Amniotic stem cell (primary cell): ENCODE results near the gene DEXI.

Source experiments
- DNase-seq: peaks from one replicate; lab custom pipeline; 2025; lab: John Stamatoyannopoulos, UW

DEXI gene

DNA sequence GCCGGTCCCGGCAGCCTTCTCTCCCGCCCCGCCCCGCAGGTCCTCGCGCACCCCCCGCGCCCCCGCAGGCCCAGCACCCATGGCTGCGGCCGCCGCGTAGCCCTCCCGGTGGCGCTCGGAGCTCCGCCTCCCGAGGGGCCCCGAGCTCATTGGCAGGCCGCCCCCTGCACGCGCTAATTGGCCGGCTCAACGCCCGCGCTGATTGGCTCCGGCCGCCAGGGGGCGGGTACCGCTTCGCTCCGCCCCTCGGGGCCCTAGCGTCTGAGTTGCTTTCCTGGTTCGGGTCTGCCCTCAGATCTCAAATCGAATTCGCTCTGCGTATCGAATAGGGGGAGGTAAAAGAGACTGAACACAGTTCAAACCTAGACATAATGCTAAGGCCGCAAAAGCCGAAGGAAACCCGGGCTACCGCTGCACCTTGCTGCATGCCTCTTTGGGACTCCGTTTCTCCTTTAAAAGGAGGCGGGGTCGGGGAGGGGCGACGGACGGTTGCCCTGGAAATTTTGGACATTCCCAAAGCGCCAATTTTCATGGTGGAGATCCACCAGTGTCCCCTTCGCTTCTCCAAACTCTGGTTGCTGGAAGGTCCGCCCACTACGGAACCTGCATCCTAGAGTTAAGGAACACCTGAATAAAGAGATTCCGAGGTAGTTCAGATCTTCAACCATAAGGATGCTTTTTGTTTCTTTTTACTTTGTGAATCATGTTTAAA lies at the start of gene DEXI:
DEXI (minus strand) TSS at position 117 of the 712 bp plus-strand sequence. CDS start 463 bp downstream, outside the sequence.
- peak; percentile 80 for DNase-seq

DNA sequence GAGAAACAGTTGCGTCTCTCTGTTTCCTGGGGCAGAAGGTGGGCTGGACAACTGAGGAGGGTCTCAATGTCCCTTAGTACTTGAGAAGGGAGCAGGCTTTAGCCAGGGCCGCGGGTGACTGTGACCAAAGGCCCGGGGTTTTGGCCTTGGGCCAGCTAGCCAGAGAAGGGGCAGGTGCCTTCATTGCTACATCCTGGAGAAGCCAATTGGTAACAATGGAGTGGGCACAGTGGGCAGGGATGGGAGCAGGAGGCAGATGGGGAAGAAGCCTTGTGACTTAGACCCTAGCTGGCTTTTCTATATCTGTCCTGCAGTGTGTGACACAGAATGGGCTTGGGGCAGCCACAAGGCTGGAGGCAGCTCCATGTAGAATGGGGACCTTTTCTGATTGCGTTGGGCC lies 48.1 kb upstream of the DEXI start:
- no peak for DNase-seq

DNA sequence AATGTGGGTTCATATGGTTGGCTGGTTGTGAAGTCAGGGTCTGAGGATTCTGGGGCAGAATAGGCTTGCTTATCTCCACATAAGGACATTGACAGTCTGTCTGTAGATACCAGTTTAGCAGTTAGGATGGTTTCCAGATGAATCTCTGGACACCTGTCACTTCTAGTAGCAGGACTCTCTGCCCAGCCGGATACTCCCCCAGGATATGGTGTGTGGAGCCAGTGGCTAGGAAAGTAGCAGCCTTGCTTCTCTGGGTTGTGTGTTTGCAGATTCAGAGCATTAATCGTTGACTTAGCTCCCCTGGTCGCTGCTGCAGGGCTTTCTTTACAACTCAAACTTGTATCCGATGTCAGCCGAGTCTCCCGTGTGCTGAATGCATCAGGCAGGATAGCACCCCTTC lies 47.3 kb upstream of the DEXI start:
- DNase-seq, result no peak

DNA sequence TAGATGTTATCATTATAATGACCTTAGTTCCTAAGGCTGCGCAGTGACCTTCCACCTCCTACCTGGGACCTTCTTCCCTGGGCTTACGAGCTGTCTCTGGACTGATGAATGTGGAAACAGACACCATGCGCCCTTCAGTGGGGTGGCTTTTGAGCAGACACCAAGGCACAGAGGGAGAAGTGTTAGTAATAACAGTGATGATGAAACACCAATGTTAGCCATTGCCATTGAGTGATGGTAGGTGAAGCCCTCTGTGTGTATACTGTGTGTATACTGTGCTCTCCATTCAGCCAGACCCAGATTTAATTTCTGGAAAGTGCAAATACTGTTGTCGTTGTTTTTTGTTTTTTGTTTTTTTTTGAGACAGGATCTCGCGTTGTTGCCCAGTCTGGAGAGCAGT lies 46.6 kb upstream of the DEXI start:
- no peak for DNase-seq

DNA sequence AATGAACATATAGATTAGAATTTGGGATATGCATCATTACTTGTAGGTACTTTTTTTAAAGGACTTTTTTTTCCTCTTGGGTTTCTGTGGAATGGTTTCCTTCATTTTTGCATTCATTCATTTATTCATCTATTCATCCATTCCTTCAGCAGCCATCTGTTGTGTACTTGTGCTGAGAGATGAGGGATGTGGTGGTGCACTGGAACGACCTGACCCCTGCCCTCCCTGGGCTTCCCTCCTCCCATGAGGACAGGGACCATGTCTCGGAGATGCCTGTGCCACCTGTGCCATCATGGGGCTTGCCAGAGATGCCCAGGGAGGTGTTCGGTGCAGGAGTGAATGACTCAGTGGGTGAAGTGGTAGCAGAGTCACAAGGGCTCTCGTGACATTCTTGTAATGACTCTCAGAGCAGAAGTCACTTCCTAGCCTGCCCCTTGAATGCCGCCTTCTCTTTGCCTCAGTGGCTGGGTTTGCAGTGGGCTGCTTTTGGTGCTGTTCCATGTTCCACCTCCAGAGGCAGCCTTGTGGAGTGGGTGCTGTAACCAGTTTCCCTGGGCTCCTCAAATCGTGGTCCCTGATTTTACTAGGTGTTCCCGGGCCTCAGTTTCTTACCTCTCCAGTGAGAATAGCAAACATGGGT lies 46.0 kb upstream of the DEXI start:
- no peak for DNase-seq

DNA sequence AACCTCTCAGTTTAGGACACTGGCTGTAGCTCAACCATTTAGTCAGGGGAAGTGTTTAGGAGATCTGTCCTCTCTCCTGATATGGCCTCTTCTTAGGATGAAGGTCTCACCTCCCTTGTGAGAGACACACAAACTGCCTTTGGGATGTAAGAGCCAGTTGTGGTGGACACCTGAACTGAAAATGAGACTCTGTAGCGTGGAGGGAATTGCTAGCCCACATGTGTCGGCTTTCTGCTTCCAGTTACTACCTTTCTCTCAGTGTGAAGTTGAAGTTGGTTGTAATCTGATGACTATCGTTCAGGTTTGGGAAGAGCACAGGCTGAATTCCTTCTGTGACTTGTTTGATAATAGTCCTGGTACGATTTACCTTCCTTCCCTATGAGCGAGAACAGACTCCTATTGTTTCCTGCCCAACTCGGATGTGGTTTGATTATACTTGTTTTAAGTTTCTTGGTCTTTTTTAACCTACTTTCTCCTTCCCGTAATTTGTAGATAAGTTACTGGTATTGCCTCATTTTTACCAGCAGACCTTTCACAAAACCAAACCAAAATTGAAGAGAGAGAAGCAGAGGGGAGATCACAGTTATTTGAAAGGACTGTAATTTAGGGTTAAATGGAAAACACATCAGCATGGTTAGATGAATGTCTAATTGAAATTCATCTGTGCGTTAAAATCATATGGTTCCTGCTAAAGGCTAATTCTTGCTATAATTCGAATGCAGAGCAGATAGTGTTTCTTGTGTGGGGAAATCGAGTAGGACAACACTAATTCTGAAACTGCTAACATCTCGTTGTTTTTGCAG lies 45.3 kb upstream of the DEXI start:
- DNase-seq, result no peak

DNA sequence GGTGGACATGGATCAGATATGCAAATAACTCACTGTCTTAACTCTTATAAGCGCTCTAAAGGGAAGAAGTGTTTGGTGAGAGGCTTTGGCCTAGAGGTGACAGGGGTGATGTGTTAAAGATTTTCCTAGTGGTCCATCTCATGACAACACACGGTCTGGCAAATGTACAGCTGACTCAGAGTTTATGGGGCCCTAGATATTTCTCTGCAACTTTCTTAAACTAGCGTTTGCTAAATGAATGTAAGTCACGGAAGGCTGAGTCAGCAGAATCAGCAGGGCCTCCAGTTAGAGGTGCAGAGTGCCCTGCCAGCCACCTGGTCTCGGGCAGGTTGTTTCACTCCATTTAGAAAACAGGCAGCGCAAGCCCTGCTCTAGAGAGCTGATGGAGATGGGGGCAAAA lies 42.2 kb upstream of the DEXI start:
- DNase-seq, result no peak

DNA sequence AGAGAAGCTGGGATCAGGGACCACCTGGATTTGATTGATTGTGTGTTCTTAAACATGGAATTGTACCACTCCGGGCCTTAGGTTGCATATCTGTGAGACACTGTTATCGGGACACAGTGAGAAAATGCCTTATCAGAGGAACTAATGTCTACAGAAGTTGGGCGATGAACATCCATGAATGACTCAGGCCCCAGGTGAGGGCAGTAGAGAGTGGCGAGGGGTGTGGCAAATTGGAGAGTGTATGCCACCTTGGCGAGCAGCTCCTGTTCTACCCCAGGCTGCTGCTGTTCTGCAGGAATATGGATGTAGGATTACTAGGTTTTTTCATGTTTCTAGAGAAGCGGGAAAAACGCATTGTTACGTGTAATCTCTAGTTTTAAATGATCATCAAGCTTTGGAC lies 40.9 kb upstream of the DEXI start:
- DNase-seq, result no peak

DNA sequence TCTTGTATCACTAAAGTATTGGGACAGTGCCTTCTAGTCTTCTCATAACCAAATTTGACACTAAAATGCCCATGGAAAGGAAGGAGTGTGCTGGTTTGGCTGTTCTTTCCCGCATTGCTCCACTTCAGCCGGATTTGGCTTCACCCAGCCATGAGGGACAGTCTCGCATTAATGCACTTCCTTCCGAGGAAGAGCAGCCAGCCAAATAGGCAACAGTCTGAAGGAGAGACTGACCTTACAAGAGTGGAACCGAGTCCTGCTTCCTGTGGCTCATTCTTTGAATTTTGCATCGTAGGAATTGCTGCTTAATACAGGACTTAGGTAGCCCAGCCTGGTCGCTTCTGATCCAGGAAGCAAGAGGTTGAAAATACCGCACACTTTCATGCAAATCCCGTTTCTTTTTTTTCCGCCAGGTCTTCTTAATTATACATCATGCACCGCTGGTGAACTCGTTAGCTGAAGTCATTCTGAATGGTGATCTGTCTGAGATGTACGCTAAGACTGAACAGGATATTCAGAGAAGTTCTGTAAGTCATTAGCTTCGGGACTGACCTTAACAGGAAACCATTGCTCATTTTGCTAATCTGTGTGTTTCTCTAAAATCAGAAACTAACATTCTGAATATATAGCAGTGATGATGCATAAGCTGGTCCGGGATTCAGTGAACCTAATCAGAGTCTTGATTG lies 40.3 kb upstream of the DEXI start:
- no peak for DNase-seq

DNA sequence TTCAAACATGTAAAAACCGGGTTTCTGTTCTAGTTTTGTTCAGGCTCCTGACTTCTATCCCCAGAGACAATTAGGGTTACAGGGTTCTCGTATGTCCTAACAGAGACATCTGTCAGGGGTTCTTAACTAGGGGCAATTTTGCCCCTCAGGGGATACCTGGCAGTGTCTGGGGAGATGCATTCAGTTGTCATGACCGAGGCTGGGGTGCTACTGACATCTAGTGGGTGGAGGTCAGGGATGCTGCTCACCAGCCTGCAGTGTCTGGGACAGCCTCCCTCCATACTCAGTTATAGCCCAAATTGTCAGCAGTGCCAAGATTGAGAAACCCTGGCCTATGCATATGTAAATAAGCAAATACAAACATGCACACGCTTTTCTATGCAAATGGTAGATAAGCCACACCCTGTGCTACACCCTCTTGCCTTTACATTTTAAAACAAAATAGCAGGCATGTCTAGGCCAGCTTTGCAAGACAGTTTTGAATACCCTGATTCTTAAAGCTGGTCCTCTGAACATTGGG lies 39.5 kb upstream of the DEXI start:
- DNase-seq, result no peak

DNA sequence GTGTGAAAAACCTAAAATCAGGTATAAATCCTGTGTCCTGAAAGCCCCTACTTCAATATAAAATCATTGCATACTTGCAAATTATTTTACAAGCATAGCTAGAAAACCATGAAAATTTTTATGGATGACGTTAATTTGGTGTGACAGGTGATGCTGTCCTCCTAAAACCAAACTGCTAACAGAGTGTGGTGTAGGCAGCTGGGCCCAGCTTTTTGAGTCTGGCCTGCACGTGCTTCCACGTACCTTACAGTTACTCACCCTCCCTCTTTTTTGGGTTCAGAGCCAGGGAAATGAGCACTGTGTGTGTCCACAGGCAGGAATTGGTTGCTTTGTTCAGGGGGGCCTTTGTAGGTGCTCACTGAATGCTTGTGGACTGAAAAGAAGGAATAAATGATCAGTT lies 38.5 kb upstream of the DEXI start:
- DNase-seq, result no peak

DNA sequence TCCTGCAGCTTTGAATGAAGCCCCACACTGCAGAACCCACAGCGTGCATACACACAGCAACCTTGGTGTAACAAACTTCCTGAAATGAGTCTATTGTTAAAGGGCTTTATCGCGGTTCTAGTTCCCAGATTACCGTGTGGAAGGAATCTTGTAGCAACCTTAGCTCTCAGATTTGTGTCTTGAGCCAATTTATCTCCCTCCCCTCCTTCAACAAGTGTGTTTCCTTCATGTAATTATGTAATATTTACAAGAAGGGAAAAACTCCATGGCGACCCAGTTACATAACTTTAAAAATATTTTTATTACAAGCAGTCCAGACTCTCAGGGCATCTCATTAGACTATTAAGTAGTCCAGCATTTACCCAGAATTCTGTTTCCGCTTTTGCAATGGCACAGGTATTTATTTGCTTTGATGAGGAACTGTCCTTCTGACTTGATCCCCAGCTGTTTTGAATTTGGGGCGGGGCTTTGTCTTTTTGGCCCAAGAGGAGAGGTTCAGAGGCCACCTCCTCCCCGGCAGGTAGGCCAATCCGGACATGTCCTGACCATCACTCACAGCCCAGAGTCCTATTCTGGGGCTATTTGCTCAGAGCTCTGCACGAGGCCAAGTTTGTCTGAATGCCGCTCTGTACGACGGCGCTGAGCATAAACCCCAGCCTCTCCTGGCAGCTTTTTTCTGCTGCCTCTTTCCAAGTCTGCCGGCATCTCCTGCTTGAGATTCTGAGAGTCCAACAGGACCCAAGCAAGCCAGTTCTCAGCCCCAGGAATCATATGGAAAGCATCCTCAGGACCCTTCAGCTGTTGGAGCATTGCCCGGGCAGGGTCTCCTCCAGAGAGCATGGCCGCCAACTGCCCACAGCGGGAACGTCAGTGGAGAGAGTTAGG lies 37.7 kb upstream of the DEXI start:
- no peak for DNase-seq

DNA sequence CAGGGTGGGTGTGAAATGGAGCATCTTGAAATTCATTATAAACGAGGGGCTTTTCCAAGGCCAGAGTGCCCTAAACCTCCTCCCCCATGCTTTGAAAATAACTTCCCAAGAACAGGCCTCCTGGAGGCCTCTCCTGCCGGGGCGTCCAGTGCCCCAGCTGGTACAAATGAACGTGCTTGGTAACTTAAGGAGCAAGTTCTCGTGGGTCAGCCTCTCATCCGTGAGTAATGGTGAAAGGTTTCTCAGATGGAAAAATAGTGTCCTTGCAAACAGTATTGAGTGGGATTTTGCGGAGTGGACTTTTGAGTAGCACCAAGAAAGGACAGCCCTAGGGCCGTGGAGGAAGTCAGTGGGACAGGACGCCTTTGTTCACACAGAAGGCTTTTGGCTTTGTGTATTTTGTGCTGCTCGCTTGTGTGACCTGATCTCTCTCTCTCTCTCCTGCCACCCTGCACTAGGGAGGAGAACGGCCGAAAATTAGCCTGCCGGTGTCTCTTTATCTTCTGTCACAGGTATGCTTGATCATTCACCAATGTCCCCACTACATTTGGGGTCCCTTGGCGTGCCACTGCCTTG lies 36.7 kb upstream of the DEXI start:
- DNase-seq, result no peak

DNA sequence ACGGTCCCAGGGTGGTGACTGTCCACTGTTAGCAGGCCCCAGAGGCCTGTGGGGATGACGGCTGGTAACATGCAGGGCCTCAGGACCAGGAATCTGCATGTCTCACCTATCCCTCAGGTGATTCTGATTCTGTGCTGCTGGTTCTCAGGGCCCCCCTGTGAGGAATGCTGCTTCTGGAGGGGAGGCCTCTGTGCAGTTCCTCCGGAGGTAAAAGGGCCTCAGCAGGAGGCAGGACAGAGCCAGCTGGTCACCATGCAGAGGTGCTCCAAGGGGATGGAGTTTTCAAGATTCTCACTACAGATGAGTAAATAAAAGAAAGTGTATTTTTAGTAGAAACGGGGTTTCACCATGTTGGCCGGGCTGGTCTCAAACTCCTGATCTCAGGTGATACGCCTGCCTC lies 35.9 kb upstream of the DEXI start:
- DNase-seq, result no peak

DNA sequence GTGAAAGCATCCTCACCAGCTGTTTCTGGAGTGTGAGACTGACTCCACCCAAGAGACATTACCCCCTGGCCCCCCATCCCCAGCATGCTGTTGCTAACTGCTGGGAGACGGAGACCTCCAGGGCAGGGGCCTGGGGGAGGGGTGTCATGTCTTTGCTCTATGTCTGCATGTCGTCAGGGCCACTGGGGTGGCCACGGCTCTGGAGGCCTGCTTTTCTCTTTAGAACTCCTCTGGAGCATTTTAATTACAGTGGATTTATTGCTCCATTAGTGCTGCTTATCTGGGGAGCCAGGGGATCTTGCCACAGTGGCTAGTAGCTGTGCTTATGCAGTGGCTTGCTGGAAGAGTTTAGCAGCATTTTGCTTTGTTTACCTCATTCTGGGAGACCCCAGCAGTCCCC lies 34.4 kb upstream of the DEXI start:
- no peak for DNase-seq

DNA sequence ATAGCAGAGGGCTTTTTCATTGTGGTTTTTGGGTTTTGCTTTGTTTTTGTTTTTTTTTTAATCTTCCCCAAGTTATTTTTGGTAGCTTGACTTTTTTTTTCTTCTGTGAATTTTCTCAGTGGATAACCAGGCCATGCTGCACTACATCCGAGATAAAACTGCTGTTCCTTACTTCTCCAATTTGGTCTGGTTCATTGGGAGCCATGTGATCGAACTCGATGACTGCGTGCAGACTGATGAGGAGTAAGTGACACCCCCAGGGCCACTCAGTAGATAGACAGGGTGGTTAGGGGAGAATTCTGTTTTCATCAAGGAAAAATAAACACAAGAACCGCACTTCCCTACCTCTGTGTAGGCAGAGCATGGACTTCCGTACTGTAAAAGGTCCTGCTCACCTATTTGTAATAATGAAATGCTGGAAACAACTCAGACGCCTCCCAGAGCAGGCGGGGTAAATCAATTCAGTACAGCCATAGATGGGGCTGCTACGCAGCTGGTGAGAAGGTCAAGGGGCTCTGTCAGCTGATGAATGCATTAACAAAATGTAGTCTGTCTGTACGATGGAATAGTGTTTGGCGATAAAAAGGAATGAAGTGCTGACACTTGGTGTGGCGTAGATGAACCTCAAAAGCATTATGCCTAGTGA lies 30.7 kb upstream of the DEXI start:
- no peak for DNase-seq

DNA sequence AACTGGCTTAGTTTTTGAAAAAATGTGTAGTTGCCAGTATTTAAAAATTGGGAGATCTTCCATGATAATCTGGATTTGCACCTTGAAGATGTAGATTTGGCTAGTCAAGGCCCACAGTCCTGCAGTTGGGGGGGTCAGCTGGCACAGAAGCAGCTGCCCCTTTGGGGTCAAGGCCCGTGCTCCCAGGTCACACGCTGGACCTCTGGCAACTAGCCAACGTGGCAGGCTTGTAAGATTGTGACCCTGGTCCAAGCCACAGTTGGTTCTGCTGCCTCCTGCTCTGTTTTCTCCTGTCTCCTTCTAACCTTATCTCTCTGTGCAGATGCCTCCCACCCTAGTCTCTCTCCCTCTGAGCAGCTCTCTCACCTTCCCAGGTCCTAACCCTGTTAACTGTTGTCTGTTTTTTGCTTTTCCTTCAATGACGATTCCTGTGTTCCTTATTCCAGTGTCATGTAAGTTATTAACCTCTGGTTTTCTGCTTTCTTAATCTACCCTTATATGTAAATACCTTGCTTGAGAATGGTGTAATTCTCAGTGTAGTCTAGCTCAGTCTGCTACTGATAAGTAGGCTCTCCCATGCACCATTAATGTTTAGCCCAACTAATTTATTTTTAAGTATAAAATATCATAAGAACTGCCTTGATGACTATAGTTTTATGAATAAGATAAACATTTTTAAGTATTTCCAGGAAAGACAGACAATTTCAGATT lies 30.0 kb upstream of the DEXI start:
- DNase-seq, result no peak

DNA sequence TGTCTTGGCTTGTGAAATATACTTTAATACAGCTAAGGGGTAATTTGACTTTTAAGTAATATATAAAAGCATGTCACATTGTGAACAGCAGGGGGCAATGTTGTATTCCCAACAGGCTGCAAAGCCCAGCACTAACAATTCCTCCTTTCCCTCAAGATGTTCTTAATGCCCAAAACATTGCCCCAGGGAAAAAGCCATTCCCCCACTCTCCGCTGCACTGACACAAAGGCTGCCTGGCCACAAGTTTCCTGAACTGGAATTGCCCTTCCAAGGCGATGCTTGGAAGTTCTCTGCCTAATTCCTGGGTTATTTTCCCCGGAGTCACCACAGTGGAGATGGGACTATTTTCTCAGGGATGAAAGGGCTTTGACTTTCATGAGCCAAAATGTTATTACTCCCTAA lies 29.3 kb upstream of the DEXI start:
- peak; percentile 80 for DNase-seq

DNA sequence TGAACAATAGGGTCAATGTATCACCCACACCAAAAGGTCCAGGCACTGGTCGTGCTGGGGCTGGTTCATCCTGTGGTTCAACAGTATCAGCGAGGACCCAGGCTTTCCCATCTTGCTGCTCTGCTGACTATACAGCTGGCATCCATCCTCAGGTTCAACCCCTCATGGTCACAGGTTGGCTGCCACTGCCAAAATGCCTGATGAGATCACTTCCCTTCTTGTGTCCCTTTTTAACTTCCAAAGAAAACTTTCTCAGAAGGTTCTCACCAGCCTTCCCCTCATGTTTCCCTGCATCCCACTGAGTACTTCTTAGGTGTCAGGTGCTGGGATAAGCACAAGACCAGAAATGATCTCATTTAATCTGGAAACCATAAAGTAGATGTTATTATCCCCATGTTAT lies 27.8 kb upstream of the DEXI start:
- DNase-seq, result no peak

DNA sequence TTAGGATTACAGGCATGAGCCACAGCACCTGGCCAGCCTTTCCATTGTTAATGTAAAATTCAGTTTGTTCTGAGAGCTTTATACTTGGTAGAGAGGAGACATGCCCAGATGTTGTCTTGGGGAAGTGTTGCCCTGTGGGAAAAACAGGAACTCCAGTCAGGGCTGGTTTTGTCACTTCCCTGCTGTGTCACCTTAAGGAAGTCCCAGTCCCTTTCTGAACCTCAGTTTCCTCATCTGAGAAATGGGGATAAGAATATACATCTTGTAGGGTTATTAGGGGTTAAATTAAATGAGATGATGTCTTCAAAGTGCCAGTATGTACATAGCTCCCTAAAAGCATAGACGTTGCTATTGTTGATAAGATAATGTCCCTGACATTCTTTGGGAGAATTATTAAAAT lies 27.3 kb upstream of the DEXI start:
- no peak for DNase-seq
